Astrocyte (in vitro differentiated cells and primary cell): ENCODE measurements around the gene TIPARP.

Source experiments
- CTCF ChIP-seq: IDR thresholded peaks from 2 replicates; pipeline ENCODE4 v1.5.1; 2011; ENCODE audit warnings: low read depth, mild to moderate bottlenecking, inconsistent platforms, low read length, moderate library complexity; ENCODE audit not compliant: insufficient read depth
- EZH2 ChIP-seq: IDR thresholded peaks from 2 replicates; pipeline ENCODE4 v1.6.1; 2012; ENCODE audit warnings: mild to moderate bottlenecking, low read length, inconsistent platforms; ENCODE audit not compliant: insufficient read depth

- TF ChIP-seq EZH2 (no peak), CTCF (no peak)
Measured at GRCh38 chr3:156677536-156677935, 3.1 kb downstream of the TIPARP start.
